Retinal pigment epithelial cell (primary cell): ENCODE data around the gene ACYP1.

ENCODE experiments used
- DNase-seq: peaks from one replicate; pipeline ENCODE4 v3.0.0-alpha.2; 2010; ENCODE audit warnings: low read depth
- H3K4me3 ChIP-seq: 2 replicates; pipeline ENCODE4 v1.5.1; 2011; ENCODE audit warnings: mild to moderate bottlenecking, low read length, control low read depth, moderate library complexity
- CTCF ChIP-seq: conservative IDR thresholded peaks from 2 replicates; pipeline ENCODE4 v1.5.1; 2011; ENCODE audit warnings: low read depth, low read length, control low read depth, inconsistent platforms

ACYP1 gene

GRCh38 chr14:75084513-75084912, 20.7 kb upstream of the ACYP1 start:
- TF ChIP-seq CTCF: peak; percentile 27
- H3K4me3 ChIP-seq: no peak overlapping the region
- no peak for DNase-seq

GRCh38 chr14:75083271-75083670, 19.4 kb upstream of the ACYP1 start:
- no peak overlapping the region for H3K4me3 ChIP-seq
- no peak for TF ChIP-seq CTCF
- no peak for DNase-seq

GRCh38 chr14:75081660-75082229, 17.9 kb upstream of the ACYP1 start:
- DNase-seq: no peak
- no peak for TF ChIP-seq CTCF

DNA sequence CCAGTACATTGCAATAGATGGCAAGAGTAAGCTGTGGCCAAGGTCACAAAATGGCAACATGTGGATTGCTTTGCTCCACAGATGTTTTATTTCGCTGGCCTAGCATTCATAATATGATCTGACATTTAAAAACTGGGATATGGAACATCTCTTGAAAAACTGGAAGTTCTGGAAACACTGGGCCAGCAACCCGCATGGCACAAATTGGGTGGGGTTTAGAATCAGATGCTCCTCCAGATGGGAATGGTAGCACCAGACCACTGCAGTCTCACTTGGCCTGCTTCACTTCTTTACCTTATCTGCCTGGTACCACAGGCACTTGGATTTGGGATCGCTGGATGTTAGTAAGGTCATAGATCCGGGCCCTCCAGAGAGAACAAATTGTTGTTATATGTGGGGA, 15.7 kb upstream of the ACYP1 start:
- no peak for TF ChIP-seq CTCF
- no peak overlapping the region for H3K4me3 ChIP-seq
- no peak for DNase-seq

More at GRCh38 chr14:75081660-75082229, 17.9 kb upstream of the ACYP1 start:
- no peak overlapping the region for H3K4me3 ChIP-seq

DNA sequence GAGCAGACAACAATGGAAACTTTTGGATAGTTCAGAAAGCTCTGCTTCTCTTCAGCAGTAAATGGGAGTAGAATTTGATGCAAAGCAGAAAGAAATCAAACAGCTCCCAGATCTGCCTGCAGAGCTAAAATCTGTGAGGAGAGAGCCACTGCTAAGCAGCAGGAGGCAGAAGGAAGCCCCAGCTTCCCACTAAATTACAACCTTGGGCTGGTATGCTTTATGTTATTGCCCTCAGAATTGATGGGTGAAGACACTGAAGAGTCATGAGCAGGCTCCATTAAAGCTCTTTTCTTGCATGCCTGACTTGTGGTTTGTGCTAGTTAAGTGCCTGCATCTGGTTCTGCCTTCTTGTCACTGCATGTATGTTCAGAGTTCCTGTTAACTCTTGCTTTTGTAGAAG, 14.0 kb upstream of the ACYP1 start:
- TF ChIP-seq CTCF: no peak
- H3K4me3 ChIP-seq: no peak overlapping the region
- no peak for DNase-seq

- DNase-seq: no peak
- TF ChIP-seq CTCF: no peak
- no peak overlapping the region for H3K4me3 ChIP-seq
These were observed 6.6 kb upstream of the ACYP1 start for GRCh38 chr14:75070383-75070782.

DNA sequence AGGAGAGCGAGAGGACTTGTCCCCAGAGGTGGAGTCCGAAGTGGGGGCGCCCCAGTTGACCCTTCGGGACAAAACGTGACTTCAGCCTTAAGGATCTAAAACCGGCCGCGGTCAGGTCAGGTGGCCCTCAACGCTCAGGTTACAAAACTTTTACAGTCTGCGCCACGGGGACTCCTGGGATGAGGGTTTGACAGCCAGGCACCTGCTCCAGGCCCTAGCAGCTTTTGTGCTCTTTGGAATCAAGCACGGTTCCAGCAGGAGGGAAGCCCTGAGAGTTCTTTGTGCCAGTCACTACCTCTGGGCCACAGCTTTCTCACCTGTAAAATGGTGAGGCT, 6.0 kb upstream of the ACYP1 start:
- no peak for DNase-seq
- peak overlapping the region; percentile 66 for H3K4me3 ChIP-seq
- TF ChIP-seq CTCF: no peak
